ENCODE measurements around the gene NTSR1. TPM values are rescaled to one million over a fixed set of nuclear protein-coding genes. Genes with fewer than 3 reads are reported as not detected.

The NTSR1 gene
- total RNA-seq, 4 donors from 2014 or later, result 0.67 TPM; not detected in 3

GRCh38 chr20:62752181-62752670 lies 43.6 kb downstream of the NTSR1 start:
- intact Hi-C loops (cut with DNase I), result no loop called here
- H3K27me3 ChIP-seq, result no peaks in the 10 kb centered on the region
- no peaks in the 10 kb centered on the region for H3K9me3 ChIP-seq
- DNase-seq, result no peak
- TF ChIP-seq, protein P1, sequence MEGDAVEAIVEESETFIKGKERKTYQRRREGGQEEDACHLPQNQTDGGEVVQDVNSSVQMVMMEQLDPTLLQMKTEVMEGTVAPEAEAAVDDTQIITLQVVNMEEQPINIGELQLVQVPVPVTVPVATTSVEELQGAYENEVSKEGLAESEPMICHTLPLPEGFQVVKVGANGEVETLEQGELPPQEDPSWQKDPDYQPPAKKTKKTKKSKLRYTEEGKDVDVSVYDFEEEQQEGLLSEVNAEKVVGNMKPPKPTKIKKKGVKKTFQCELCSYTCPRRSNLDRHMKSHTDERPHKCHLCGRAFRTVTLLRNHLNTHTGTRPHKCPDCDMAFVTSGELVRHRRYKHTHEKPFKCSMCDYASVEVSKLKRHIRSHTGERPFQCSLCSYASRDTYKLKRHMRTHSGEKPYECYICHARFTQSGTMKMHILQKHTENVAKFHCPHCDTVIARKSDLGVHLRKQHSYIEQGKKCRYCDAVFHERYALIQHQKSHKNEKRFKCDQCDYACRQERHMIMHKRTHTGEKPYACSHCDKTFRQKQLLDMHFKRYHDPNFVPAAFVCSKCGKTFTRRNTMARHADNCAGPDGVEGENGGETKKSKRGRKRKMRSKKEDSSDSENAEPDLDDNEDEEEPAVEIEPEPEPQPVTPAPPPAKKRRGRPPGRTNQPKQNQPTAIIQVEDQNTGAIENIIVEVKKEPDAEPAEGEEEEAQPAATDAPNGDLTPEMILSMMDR (IDR thresholded peaks at IDR 0.05), result no peak
- TF ChIP-seq POLR2A (IDR thresholded peaks at IDR 0.05), result no peak
- no peak overlapping the region for H3K4me3 ChIP-seq (replicated peaks in 1 of 3)
- H3K4me1 ChIP-seq, result no peaks in the 10 kb centered on the region
- 36 to 41% methylated on average over 12 to 16 of the region's 22 CpGs for WGBS, 2 donors
- no peaks in the 10 kb centered on the region for H3K36me3 ChIP-seq
- no peak overlapping the region for H3K27ac ChIP-seq

DNA sequence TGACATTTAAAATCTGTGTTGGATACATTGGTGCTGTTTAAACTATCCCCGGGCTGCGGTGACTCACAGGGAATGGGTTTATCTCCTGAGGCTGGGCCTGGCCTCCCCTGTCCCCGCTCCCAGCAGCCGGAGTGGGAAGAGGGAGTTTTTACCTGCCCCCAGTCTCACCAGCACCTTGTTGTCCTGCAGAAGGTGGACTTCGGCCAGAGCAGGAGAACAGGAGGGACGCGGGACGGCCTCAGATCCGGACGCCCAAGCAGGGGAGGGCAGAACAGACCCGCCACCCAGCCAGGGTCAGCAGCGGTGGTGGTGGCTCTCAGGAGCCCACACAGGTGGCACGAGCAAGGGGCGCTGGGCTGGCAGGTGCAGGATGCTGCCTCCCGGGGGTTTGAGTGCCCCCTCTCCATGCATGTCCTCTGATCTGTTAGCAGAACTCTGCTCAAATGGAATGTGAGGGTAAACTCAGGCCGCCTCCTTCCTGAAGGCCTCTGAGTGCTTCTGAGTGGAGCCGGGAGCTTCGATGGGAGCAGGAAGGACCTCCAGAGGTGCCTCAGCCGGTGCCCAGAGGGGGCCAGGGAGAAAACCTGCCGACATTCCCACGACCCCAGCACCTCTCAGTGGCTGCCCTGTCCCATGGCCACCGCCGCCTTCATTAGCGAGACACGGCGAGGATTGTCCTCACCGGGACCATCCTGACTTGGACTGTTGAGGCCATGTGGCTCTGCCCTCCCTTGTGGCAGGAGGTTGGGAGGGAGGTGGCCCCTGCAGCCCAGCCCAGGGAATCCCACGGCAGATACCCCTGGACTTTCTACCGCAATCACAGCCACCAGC lies 44.2 kb downstream of the NTSR1 start:
- Histone ChIP-seq H3K4me1 (no peaks in the 10 kb centered on the region), H3K27me3 (no peaks in the 10 kb centered on the region), H3K27ac (no peak overlapping the region), H3K9me3 (no peaks in the 10 kb centered on the region), H3K36me3 (no peaks in the 10 kb centered on the region), H3K4me3 (replicated peaks in 1 of 3) (no peak overlapping the region)
- WGBS, 2 donors, result 60 to 61% methylated on average over 19 to 20 of the region's 29 CpGs
- TF ChIP-seq, protein P1 (IDR thresholded peaks at IDR 0.05), result no peak
- TF ChIP-seq POLR2A (IDR thresholded peaks at IDR 0.05), result no peak
- intact Hi-C loops (cut with DNase I), result no loop called here
- DNase-seq, result no peak

DNA sequence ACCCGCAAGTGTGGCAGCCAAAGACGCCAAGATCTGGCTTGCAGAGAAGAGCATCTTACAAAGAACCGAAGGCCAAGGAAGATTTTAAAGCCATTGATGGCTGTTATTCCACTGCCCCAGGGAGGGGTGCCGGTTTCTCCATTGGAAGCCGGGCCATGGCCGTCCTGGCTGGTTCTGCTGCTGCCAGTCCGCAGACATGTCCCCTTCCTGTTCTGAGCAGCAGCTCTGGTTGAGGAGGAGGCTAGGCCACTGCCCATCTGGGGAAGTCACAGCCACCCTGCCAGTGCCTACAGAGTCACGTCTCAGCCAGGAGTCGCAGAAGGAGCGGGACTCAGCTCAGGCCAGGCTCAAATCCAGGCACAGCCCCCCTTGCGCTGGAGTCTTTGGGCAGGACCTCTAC lies 45.0 kb downstream of the NTSR1 start:
- Histone ChIP-seq H3K4me3 (replicated peaks in 1 of 3) (no peak overlapping the region), H3K27me3 (no peaks in the 10 kb centered on the region), H3K4me1 (no peaks in the 10 kb centered on the region), H3K36me3 (no peaks in the 10 kb centered on the region), H3K27ac (no peak overlapping the region), H3K9me3 (no peaks in the 10 kb centered on the region)
- WGBS, 2 donors, result 95 to 97% methylated on average over 5 to 7 of the region's 11 CpGs
- intact Hi-C loops (cut with DNase I), result no loop called here
- DNase-seq, result no peak
- no peak for TF ChIP-seq POLR2A (IDR thresholded peaks at IDR 0.05)
- TF ChIP-seq, protein P1 (IDR thresholded peaks at IDR 0.05), result no peak

GRCh38 chr20:62754122-62754990 lies 45.7 kb downstream of the NTSR1 start:
- TF ChIP-seq, protein P1 (IDR thresholded peaks at IDR 0.05), result no peak
- no peak for TF ChIP-seq POLR2A (IDR thresholded peaks at IDR 0.05)
- H3K4me3 ChIP-seq (replicated peaks in 1 of 3), result no peak overlapping the region
- intact Hi-C loops (cut with DNase I), result no loop called here
- no peaks in the 10 kb centered on the region for H3K36me3 ChIP-seq
- H3K27ac ChIP-seq, result no peak overlapping the region
- DNase-seq, result no peak
- H3K4me1 ChIP-seq, result no peaks in the 10 kb centered on the region
- no peaks in the 10 kb centered on the region for H3K27me3 ChIP-seq
- WGBS, 2 donors, result 86 to 90% methylated on average over 13 to 22 of the region's 31 CpGs
- no peaks in the 10 kb centered on the region for H3K9me3 ChIP-seq
